Measurements from ENCODE around the gene SYCE1L. TPM values are rescaled to one million over a fixed set of nuclear protein-coding genes. Genes with fewer than 3 reads are reported as not detected.

SYCE1L gene
- total and polyA plus RNA-seq, 4 donors: 0.51 to 0.69 TPM; not detected in 2

DNA sequence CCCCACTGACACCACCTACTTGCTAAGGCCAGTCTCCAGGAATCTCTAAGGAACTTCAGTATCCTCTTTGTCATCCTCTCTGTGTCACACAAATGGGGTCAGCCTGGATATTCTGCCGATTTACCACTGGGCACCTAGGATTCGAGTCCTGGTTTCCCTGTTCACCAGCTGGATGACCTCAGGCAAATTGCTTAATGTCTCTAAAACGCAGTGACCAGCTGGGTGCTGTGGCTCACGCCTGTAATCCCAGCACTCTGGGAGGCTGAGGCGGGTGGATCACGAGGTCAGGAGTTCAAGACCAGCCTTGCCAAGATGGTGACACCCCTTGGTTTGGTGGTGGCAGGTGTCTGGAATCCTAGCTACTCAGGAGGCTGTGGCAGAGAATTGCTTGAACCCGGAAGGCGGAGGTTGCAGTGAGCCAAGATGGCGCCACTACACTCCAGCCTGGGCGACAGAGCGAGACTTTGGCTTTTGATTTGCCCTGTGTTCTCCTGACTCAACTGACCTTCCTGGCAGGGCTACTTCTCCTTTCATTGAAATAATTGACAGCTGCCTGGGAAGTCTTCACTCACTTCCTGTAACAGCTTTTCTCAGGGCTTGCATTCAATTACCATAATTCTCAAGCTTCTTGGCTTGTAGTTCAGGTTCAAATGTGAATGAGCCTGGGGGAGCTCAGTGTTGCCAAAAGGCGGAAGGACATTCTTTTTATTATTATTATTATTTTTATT is 15.4 kb downstream of the SYCE1L start:
- Histone ChIP-seq H3K4me3 (ENCODE audit: low read depth in 1 of 3, low read length in 3 of 3) (no peak overlapping the region), H3K9ac (ENCODE audit: low read depth in 1 of 2, low read length in 2 of 2) (no peak overlapping the region), H3K27me3 (ENCODE audit: control insufficient read depth in 4 of 4, insufficient read depth in 4 of 4, low read length in 3 of 4) (no peaks in the 10 kb centered on the region), H3K4me1 (ENCODE audit: control insufficient read depth in 4 of 4, insufficient read depth in 4 of 4, low read length in 3 of 4) (peaks cover 0 to 9% (median 0%) of the 10 kb centered on the region in 4 donors), H3K27ac (ENCODE audit: low read depth in 1 of 2, low read length in 2 of 2) (no peak overlapping the region), H3K9me3 (ENCODE audit: control insufficient read depth in 4 of 4, low read length in 3 of 4) (no peaks in the 10 kb centered on the region), H3K36me3 (ENCODE audit: control insufficient read depth in 4 of 4, insufficient read depth in 3 of 4, low read depth in 1 of 4, low read length in 3 of 4) (no peaks in the 10 kb centered on the region)
- TF ChIP-seq ATF3 (IDR thresholded peaks at IDR 0.05) (no peak), HNF4G (IDR thresholded peaks at IDR 0.05) (no peak), RAD21 (IDR thresholded peaks at IDR 0.05) (no peak), GABPA (IDR thresholded peaks at IDR 0.05 in 1 of 2, conservative IDR thresholded peaks at IDR 0.05 in 1 of 2) (no peak), REST (IDR thresholded peaks at IDR 0.05) (no peak), HNF4A (conservative IDR thresholded peaks at IDR 0.05) (no peak), RXRA (IDR thresholded peaks at IDR 0.05) (no peak), MAX (IDR thresholded peaks at IDR 0.05) (no peak), JUND (IDR thresholded peaks at IDR 0.05) (no peak), TAF1 (conservative IDR thresholded peaks at IDR 0.05) (no peak), CTCF (IDR thresholded peaks at IDR 0.05; ENCODE audit: low read depth, low read length, missing input control) (no peak), YY1 (IDR thresholded peaks at IDR 0.05) (no peak), FOXA1 (IDR thresholded peaks at IDR 0.05) (no peak), NR2F2 (IDR thresholded peaks at IDR 0.05) (no peak), FOXA2 (IDR thresholded peaks at IDR 0.05) (no peak), SP1 (IDR thresholded peaks at IDR 0.05) (no peak), EGR1 (IDR thresholded peaks at IDR 0.05; ENCODE audit: low read depth in 2 of 2) (no peak)
- DNase-seq (ENCODE audit: low spot score): no peak
- WGBS: 90% methylated on average over 12 of the region's 12 CpGs

DNA sequence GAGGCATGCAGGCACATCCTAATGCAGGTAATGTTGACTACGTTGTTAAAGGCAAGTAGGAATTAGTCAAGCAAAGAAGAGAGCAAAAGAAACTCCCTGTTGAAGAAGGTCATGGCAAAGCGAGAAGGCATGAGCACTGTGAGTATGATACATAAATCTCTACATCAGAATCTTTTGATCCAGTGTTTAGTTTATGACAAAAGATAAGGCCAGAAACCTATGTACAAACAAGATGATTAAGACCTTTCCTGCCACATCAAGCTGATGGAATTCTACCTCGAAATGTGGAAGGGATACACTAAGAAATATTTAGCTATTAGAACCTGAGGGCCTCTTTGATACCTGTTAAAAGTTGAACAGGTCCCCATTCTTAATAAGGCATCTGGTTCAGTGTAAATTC is 20.2 kb downstream of the SYCE1L start:
- DNase-seq (ENCODE audit: low spot score): no peak
- Histone ChIP-seq H3K36me3 (ENCODE audit: control insufficient read depth in 4 of 4, insufficient read depth in 3 of 4, low read depth in 1 of 4, low read length in 3 of 4) (no peaks in the 10 kb centered on the region), H3K4me1 (ENCODE audit: control insufficient read depth in 4 of 4, insufficient read depth in 4 of 4, low read length in 3 of 4) (no peaks in the 10 kb centered on the region), H3K9me3 (ENCODE audit: control insufficient read depth in 4 of 4, low read length in 3 of 4) (no peaks in the 10 kb centered on the region), H3K27me3 (ENCODE audit: control insufficient read depth in 4 of 4, insufficient read depth in 4 of 4, low read length in 3 of 4) (no peaks in the 10 kb centered on the region), H3K4me3 (ENCODE audit: low read depth in 1 of 3, low read length in 3 of 3) (no peak overlapping the region), H3K9ac (ENCODE audit: low read depth in 1 of 2, low read length in 2 of 2) (no peak overlapping the region), H3K27ac (ENCODE audit: low read depth in 1 of 2, low read length in 2 of 2) (no peak overlapping the region)
- 91% methylated on average over 3 of the region's 3 CpGs for WGBS
- TF ChIP-seq JUND (IDR thresholded peaks at IDR 0.05) (no peak), EGR1 (IDR thresholded peaks at IDR 0.05; ENCODE audit: low read depth in 2 of 2) (no peak), RXRA (IDR thresholded peaks at IDR 0.05) (no peak), FOXA1 (IDR thresholded peaks at IDR 0.05) (no peak), ATF3 (IDR thresholded peaks at IDR 0.05) (no peak), SP1 (IDR thresholded peaks at IDR 0.05) (no peak), YY1 (IDR thresholded peaks at IDR 0.05) (no peak), REST (IDR thresholded peaks at IDR 0.05) (no peak), CTCF (IDR thresholded peaks at IDR 0.05; ENCODE audit: low read depth, low read length, missing input control) (no peak), GABPA (IDR thresholded peaks at IDR 0.05 in 1 of 2, conservative IDR thresholded peaks at IDR 0.05 in 1 of 2) (no peak), MAX (IDR thresholded peaks at IDR 0.05) (no peak), FOXA2 (IDR thresholded peaks at IDR 0.05) (no peak)
